ENCODE results near the gene TRIM9.

DNA sequence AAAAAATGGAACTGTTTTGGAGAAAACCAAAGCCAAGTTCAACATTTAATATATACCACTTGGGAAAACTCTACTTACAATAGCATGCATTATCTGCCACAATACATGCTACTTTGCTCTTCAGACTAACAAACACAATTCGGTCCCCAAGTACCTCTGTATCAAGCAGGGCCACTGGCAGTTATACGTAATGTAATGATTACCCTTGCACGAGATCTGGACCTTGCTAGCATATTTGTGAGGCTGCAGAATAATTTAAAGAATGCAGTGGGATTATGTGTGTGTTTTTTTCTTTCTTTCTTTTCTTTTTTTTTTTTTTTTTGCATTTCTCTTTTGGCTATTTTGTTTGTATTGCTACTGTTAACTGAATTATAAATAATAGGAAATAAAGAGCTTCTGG is 127.8 kb downstream of the TRIM9 start:
- TF ChIP-seq, protein P1, sequence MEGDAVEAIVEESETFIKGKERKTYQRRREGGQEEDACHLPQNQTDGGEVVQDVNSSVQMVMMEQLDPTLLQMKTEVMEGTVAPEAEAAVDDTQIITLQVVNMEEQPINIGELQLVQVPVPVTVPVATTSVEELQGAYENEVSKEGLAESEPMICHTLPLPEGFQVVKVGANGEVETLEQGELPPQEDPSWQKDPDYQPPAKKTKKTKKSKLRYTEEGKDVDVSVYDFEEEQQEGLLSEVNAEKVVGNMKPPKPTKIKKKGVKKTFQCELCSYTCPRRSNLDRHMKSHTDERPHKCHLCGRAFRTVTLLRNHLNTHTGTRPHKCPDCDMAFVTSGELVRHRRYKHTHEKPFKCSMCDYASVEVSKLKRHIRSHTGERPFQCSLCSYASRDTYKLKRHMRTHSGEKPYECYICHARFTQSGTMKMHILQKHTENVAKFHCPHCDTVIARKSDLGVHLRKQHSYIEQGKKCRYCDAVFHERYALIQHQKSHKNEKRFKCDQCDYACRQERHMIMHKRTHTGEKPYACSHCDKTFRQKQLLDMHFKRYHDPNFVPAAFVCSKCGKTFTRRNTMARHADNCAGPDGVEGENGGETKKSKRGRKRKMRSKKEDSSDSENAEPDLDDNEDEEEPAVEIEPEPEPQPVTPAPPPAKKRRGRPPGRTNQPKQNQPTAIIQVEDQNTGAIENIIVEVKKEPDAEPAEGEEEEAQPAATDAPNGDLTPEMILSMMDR (conservative IDR thresholded peaks at IDR 0.05; ENCODE audit: low read depth, low read length) = no peak
- TF ChIP-seq EZH2 (IDR thresholded peaks at IDR 0.05; ENCODE audit: borderline replicate concordance, low read depth, low read length, poor library complexity, severe bottlenecking) = no peak

Measured in A673 (cell line).